Glomerular visceral epithelial cell (primary cell): Measurements from ENCODE around the gene CAPN12.
A peak's percentile ranks its signal among the peaks of the same experiment; 100 is the strongest.

Experiments used
- DNase-seq: peaks from one replicate; pipeline ENCODE4 v3.0.0-alpha.2; 2016; ENCODE audit errors: extremely low spot score

Gene CAPN12

GRCh38 chr19:38737921-38738737, 6.1 kb downstream of the CAPN12 start:
- DNase-seq: no peak

GRCh38 chr19:38737281-38737865, 6.9 kb downstream of the CAPN12 start:
- no peak for DNase-seq

- peak; percentile 64 for DNase-seq
Observed at GRCh38 chr19:38736413-38737280, 7.6 kb downstream of the CAPN12 start.

GRCh38 chr19:38736036-38736412, 8.2 kb downstream of the CAPN12 start:
- peak; percentile 67 for DNase-seq

- DNase-seq: peak; percentile 58
Observed at GRCh38 chr19:38735257-38735686, 9.0 kb downstream of the CAPN12 start.

- DNase-seq: peak; percentile 71
Observed at GRCh38 chr19:38734426-38735256, 9.6 kb downstream of the CAPN12 start.

GRCh38 chr19:38734176-38734425, 10.2 kb downstream of the CAPN12 start:
- no peak for DNase-seq

GRCh38 chr19:38733493-38734175, 10.6 kb downstream of the CAPN12 start:
- peak; percentile 53 for DNase-seq

GRCh38 chr19:38733241-38733492, 11.1 kb downstream of the CAPN12 start:
- DNase-seq: no peak

- DNase-seq: no peak
Observed at GRCh38 chr19:38731654-38732301, 12.5 kb downstream of the CAPN12 start.

GRCh38 chr19:38730731-38731589, 13.3 kb downstream of the CAPN12 start:
- no peak for DNase-seq

GRCh38 chr19:38730470-38730730, 13.9 kb downstream of the CAPN12 start:
- DNase-seq: no peak

- peak; percentile 73 for DNase-seq
Observed at GRCh38 chr19:38729653-38730469, 14.4 kb downstream of the CAPN12 start.

GRCh38 chr19:38728752-38729541, 15.3 kb downstream of the CAPN12 start:
- DNase-seq: no peak

- DNase-seq: no peak
Observed at GRCh38 chr19:38727868-38728660, 16.2 kb downstream of the CAPN12 start.

- DNase-seq: no peak
Observed at GRCh38 chr19:38727306-38727867, 16.9 kb downstream of the CAPN12 start.

GRCh38 chr19:38726761-38727301, 17.4 kb downstream of the CAPN12 start:
- no peak for DNase-seq
